GM19193 (cell line): ENCODE results near the gene RLF.

ENCODE experiments used
- POLR2A ChIP-seq: IDR thresholded peaks from 4 replicates; pipeline ENCODE4 v1.6.1; 2011; ENCODE audit not compliant: insufficient read depth, insufficient read length; ENCODE audit errors: extremely low read depth

Gene RLF

GRCh38 chr1:40199126-40199525, 37.9 kb downstream of the RLF start:
- no peak for TF ChIP-seq POLR2A

GRCh38 chr1:40204856-40205255, 43.7 kb downstream of the RLF start:
- TF ChIP-seq POLR2A = no peak

GRCh38 chr1:40210511-40211204, 49.5 kb downstream of the RLF start:
- TF ChIP-seq POLR2A = no peak

GRCh38 chr1:40218333-40218732, 57.1 kb downstream of the RLF start:
- TF ChIP-seq POLR2A = no peak

GRCh38 chr1:40221977-40222772, 61.0 kb downstream of the RLF start:
- no peak for TF ChIP-seq POLR2A

- no peak for TF ChIP-seq POLR2A
Measured at GRCh38 chr1:40224040-40224439, 62.9 kb downstream of the RLF start.

GRCh38 chr1:40226192-40226591, 65.0 kb downstream of the RLF start:
- TF ChIP-seq POLR2A = no peak

- no peak for TF ChIP-seq POLR2A
Measured at GRCh38 chr1:40232444-40232843, 71.3 kb downstream of the RLF start.

- TF ChIP-seq POLR2A = no peak
Measured at GRCh38 chr1:40239626-40240025, 78.4 kb downstream of the RLF start.

GRCh38 chr1:40240390-40240789, 79.2 kb downstream of the RLF start:
- TF ChIP-seq POLR2A = no peak

- no peak for TF ChIP-seq POLR2A
Measured at GRCh38 chr1:40241362-40241761, 80.2 kb downstream of the RLF start.

GRCh38 chr1:40243351-40243750, 82.2 kb downstream of the RLF start:
- TF ChIP-seq POLR2A = no peak

GRCh38 chr1:40244138-40244744, 83.1 kb downstream of the RLF start:
- TF ChIP-seq POLR2A = no peak

- TF ChIP-seq POLR2A = no peak
Measured at GRCh38 chr1:40245686-40246085, 84.5 kb downstream of the RLF start.

- TF ChIP-seq POLR2A = no peak
Measured at GRCh38 chr1:40247655-40248054, 86.5 kb downstream of the RLF start, which contains the start of gene TMCO2. Gene TMCO2 (plus strand): TSS chr1:40247937. CDS start chr1:40247994, 57 bp downstream.

GRCh38 chr1:40248412-40248811, 87.2 kb downstream of the RLF start:
- no peak for TF ChIP-seq POLR2A
